HG03159 (cell line): ENCODE results near the gene ZNF280D.
A peak's percentile ranks its signal among the peaks of the same experiment; 100 is the strongest.

Experiments used
- ATAC-seq: cut with Tn5 transposase; IDR thresholded peaks from one replicate; pipeline ENCODE4 v1.9.1; 2021; ENCODE audit warnings: mild to moderate bottlenecking, moderate library complexity; ENCODE audit not compliant: unreplicated experiment

The ZNF280D gene

GRCh38 chr15:56653787-56654186 is 79.5 kb downstream of the ZNF280D start:
- no peak for ATAC-seq

- no peak for ATAC-seq
Observed at GRCh38 chr15:56653107-56653506, 80.2 kb downstream of the ZNF280D start.

DNA sequence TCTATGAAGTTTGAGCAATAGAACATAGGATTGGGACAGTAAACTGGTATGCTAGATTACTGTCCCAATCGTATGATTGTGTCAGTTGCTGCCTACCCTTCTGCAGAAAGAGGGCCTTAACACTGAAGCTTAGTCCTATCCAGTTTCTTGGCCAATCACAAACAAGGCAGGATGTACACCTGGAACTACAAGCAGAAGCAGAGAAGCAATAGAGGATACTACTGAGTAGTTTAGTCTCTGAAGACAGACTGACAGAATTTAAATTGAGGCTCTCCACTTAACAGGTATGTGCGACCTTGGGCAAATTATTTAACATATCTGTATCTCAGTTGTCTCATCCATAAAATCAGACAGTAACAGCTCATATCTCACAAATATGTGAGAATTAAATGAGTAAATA is 85.0 kb downstream of the ZNF280D start:
- no peak for ATAC-seq

DNA sequence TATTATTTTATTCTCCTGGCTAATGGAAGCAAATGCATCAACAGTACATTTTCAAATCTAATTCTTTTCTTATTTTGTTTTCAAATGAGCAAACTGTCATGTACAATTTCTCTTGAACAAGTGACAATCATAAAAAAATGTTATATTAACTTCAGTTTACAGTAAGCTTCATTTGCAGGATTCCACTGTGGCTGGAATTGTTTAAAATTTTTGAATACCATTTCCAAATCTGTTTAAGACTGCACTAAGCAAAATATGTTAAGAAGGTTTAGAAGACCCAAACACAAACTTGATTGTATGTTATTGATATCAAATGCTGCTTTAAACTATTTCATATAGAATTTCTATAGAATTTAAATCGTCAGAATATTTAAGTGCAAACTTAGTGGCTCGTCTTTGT is 92.8 kb downstream of the ZNF280D start:
- no peak for ATAC-seq

GRCh38 chr15:56640127-56640526 is 93.2 kb downstream of the ZNF280D start:
- ATAC-seq: no peak

- no peak for ATAC-seq
Observed at GRCh38 chr15:56639631-56640030, 93.7 kb downstream of the ZNF280D start.

DNA sequence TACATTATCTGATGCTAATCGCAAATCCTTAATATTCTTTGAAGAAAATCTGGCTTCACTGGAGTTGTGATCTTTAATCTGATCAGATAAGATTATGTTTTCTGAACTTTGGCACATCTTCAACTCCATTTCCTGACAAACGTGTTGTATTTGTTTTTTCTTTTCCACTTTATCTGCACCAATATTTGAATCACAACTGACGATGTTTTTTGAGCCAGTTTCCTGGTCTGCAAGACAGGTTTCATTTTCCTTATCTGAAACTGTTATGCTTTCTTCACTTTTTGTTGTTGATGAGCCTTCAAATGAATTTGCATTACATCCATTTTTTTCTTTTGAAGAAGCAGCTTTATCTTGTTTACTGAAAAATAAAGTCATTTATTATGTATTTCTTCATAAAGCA is 101.5 kb downstream of the ZNF280D start:
- ATAC-seq: no peak

DNA sequence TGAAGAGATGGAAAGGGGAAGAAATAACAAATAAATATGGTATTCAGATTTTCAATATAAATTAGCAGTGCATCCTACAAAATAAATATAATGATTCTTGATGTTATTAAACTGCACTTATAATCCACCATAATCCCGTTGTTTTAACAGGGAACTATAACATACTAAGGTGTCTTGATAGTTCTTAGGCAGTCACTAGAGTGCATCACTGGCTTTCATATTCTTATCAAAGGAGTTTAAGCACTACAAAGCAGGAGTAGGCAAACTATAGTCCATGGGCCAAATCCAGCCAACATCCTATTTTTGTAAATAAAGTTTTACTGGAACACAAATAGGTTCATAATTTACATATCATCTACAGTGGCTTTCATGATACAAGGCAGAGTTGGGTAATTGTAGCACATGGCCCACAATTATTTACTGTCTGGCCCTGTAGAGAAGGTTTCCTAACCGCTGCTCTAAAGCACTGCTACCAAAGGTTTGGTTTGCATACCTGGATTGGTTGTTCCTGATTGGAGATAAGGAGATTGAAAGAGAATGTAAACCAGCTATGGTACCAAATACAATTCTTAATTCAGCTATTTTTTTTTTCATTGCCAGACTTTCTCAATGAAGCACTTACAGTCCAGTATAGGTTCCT is 104.3 kb downstream of the ZNF280D start:
- ATAC-seq: no peak

DNA sequence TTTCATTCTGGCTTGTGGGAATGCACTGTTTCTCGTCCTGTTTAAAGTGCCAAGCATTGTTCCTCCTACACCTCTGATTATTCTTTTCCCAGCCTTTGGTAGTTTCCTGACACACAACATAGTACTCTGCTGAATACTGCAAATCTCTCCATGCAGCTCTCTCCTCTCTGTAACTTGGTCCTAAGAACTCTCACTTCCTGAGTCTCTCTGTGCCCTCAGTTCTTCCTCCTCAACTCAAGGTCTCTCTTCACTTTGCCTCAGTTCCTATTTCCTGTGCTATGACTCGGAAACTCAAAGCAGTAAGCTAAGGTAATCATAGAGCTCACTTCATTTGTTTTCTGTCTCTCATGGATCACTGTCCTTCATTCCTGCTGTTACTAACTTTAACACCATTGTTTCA is 113.4 kb downstream of the ZNF280D start:
- no peak for ATAC-seq

DNA sequence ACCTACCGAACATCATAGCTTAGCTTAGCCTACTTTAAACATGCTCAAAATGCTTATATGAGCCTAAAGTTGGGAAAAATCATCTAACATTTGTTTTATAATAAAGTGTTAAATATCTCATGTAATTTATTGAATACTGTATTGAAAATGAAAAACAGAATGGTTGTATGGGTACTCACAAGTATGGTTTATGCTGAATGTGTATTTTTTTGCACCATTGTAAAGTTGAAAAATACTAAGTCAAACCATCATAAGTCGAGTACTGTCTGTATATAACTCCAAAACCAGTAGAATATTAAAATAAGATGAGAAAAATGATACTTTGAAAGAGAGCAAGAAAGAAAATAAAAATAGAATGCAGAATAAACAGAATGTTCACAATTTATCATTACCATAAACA is 115.7 kb downstream of the ZNF280D start:
- no peak for ATAC-seq

DNA sequence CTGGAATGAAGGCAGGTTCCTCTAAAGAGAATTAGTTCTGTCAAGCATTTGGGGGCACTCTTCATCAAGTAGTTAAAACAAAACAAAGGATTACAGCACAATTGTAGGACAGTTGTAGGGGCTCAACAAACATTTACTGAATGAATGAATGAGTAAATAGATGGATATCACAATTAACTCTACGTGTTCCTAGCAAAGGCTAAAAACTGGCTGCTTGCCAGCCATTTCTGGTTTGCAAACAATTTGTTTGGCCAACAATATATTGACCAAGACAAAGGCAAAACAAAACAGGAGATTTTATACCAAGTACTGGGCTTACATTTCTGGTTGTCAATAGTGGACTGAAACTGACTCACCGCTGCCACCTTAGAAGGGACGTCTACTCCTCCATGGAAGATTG is 116.8 kb downstream of the ZNF280D start:
- no peak for ATAC-seq

- ATAC-seq: no peak
Observed at GRCh38 chr15:56613811-56614210, 119.5 kb downstream of the ZNF280D start.

DNA sequence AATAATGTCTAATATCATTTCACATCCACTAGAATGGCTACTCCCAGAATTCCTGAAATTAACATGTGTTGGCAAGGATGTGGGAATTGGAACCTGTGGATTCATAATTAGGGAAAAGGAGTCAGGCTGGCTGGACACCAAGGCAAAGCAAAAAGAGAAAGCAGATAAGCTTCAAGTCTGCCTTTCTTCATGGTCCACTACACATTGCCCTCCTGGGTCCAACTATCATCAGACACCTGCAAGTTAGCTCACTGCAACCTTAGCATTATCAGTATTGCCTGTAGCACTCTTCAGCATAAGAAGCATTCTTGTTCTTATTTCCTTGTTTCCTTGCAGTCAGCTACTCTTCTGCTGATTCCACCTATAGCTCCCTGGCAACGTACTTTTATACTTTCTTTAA is 124.3 kb downstream of the ZNF280D start:
- ATAC-seq: peak; percentile 65

DNA sequence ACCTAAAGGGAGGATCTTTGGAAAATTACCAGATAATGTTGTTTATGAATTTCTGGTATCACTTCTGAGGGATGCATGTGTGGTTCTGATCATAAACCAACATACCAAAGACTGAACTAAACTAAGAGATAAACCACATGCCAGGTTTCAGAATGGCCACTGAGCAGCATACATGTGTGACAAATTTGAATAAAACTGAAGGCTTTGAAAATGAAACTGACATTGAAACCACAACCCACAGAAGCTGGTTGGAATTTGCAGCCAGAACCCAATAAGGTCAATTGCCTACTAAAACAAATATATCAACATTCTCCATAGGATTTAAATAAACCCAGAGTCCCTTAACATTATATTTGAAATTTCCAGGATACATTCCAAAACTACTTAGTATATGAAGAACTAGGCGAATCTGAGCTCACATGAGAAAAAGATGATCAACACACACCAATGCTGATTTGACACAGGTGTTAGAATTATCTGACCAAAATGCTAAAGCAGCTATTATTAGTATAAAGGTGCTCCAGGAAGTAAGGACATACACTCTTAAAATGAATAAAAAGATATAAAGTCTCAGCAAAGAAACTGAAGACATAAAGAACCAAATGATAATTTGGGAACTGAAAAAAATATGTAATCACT is 125.0 kb downstream of the ZNF280D start:
- ATAC-seq: peak; percentile 93

DNA sequence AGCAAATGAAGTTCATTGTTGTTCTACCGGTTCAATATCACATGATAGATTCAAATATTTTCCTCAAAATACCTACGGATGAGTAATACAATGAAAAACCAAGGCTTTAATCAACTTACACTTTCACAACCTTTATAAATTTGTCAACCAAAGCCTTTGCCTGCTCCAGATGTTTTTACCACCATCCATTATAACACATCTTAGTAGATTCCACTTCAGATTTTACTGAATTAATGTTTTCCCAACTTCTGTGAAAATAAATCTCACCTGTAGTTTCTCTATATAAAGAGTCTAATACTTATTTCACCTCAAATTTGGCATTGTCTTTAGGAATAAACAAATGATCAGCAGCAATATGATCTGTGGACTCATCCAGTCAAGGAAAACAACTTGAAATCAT is 131.1 kb downstream of the ZNF280D start:
- ATAC-seq: no peak

- no peak for ATAC-seq
Observed at GRCh38 chr15:56600380-56600779, 132.9 kb downstream of the ZNF280D start.

DNA sequence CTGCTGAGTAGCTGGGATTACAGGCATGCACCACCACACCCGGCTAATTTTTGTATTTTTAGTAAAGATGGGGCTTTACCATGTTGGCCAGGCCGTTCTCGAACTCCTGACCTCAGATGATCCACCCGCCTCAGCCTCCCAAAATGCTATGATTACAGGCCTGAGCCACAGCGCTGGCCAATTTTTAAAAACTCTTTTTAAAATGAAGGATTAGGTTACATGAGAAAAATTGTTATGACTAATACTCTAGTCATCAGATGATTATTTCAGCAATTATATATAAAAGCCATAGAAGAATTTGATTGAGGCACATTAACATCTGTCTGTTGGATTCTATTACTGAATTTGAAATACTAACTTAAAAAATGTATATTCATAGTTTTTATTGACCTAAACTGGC is 134.3 kb downstream of the ZNF280D start:
- ATAC-seq: no peak

- no peak for ATAC-seq
Observed at GRCh38 chr15:56587686-56588085, 145.6 kb downstream of the ZNF280D start.

- no peak for ATAC-seq
Observed at GRCh38 chr15:56586206-56586605, 147.1 kb downstream of the ZNF280D start.

GRCh38 chr15:56582785-56583184 is 150.5 kb downstream of the ZNF280D start:
- no peak for ATAC-seq
